DND-41 (cell line): ENCODE measurements around the gene FAM83D.

Experiments used
- ATAC-seq: fragments of 200-7000 bp; cut with Tn5 transposase; 3 replicates; pipeline ENCODE4 v1.9.1; 2021; ENCODE audit warnings: low read depth; ENCODE audit not compliant: insufficient read depth
- DNase-seq: peaks from one replicate; pipeline ENCODE4 v3.0.0-alpha.2; 2020
- H2AFZ ChIP-seq: 2 replicates; pipeline ENCODE4 v1.6.0; 2012; ENCODE audit warnings: low read depth, low read length
- H3K27ac ChIP-seq: 2 replicates; pipeline ENCODE4 v1.5.1; 2012; ENCODE audit warnings: low read length, inconsistent platforms
- H3K27me3 ChIP-seq: fragments of 200-600 bp; sonication (generic); 2 replicates; pipeline ENCODE4 v1.6.0; 2012; ENCODE audit warnings: low read length, mild to moderate bottlenecking, inconsistent platforms; ENCODE audit not compliant: insufficient read depth, poor library complexity
- H3K36me3 ChIP-seq: 2 replicates; pipeline ENCODE4 v1.5.1; 2012; ENCODE audit warnings: low read length, inconsistent platforms; ENCODE audit not compliant: insufficient read depth
- H3K4me1 ChIP-seq: 2 replicates; pipeline ENCODE4 v1.5.1; 2012; ENCODE audit warnings: mild to moderate bottlenecking, low read length; ENCODE audit not compliant: insufficient read depth
- H3K4me2 ChIP-seq: 2 replicates; pipeline ENCODE4 v1.6.0; 2012; ENCODE audit warnings: mild to moderate bottlenecking, moderate library complexity, low read length, inconsistent platforms; ENCODE audit not compliant: insufficient read depth
- H3K4me3 ChIP-seq, 2 experiments: fragments of 200-600 bp in 1 of 2; shearing (Covaris generic) in 1 of 2; 2 replicates each; pipeline ENCODE4 v1.5.1; 2012 to 2016; ENCODE audit warnings: inconsistent platforms in 2 of 2, low read length in 2 of 2, mild to moderate bottlenecking in 2 of 2, low read depth in 1 of 2, moderate library complexity in 1 of 2
- H3K79me2 ChIP-seq: 2 replicates; pipeline ENCODE4 v1.6.0; 2012; ENCODE audit warnings: low read length, inconsistent platforms; ENCODE audit not compliant: insufficient read depth
- H3K9ac ChIP-seq: 2 replicates; pipeline ENCODE4 v1.6.0; 2012; ENCODE audit warnings: low read depth, mild to moderate bottlenecking, inconsistent platforms, low read length, moderate library complexity
- H3K9me3 ChIP-seq: 2 replicates; pipeline ENCODE4 v1.5.1; 2012; ENCODE audit warnings: low read length, moderate library complexity, mild to moderate bottlenecking, inconsistent platforms; ENCODE audit not compliant: insufficient read depth, severe bottlenecking
- H4K20me1 ChIP-seq: 2 replicates; pipeline ENCODE4 v1.6.0; 2012; ENCODE audit warnings: low read length; ENCODE audit not compliant: insufficient read depth
- CTCF ChIP-seq: IDR thresholded peaks from 2 replicates; pipeline ENCODE4 v1.5.1; 2012; ENCODE audit warnings: borderline replicate concordance, low read length, moderate library complexity, mild to moderate bottlenecking; ENCODE audit not compliant: poor library complexity, severe bottlenecking; ENCODE audit errors: extremely low read depth
- EZH2 ChIP-seq: IDR thresholded peaks from 3 replicates; pipeline ENCODE4 v1.6.1; 2012; ENCODE audit warnings: borderline replicate concordance, low read depth, mild to moderate bottlenecking, moderate library complexity, low read length, inconsistent platforms; ENCODE audit not compliant: severe bottlenecking

The FAM83D gene

GRCh38 chr20:38920411-38920810, 5.8 kb upstream of the FAM83D start:
- Histone ChIP-seq H3K79me2 (no peaks in the 10 kb centered on the region), H4K20me1 (no peaks in the 10 kb centered on the region), H3K27me3 (no peaks in the 10 kb centered on the region), H3K36me3 (no peaks in the 10 kb centered on the region), H3K27ac (no peak overlapping the region), H3K4me3 (no peak overlapping the region), H3K9ac (no peak overlapping the region), H2AFZ (no peak overlapping the region), H3K9me3 (no peaks in the 10 kb centered on the region), H3K4me1 (no peaks in the 10 kb centered on the region), H3K4me2 (no peak overlapping the region)
- DNase-seq (no peak), ATAC-seq (no peak)
- TF ChIP-seq CTCF (no peak), EZH2 (no peak)

- Histone ChIP-seq H3K27me3 (no peaks in the 10 kb centered on the region), H3K9ac (no peak overlapping the region), H3K27ac (no peak overlapping the region), H3K79me2 (no peaks in the 10 kb centered on the region), H3K4me3 (no peak overlapping the region), H3K4me1 (peaks cover 3% of the 10 kb centered on the region), H3K36me3 (no peaks in the 10 kb centered on the region), H2AFZ (no peak overlapping the region), H3K9me3 (no peaks in the 10 kb centered on the region), H3K4me2 (no peak overlapping the region), H4K20me1 (no peaks in the 10 kb centered on the region)
- no peak for TF ChIP-seq CTCF
- TF ChIP-seq EZH2 = no peak
- ATAC-seq = no peak
- no peak for DNase-seq
These were observed 5.4 kb upstream of the FAM83D start for GRCh38 chr20:38920851-38921250.

GRCh38 chr20:38924718-38925117, 1.5 kb upstream of the FAM83D start:
- Histone ChIP-seq H3K4me1 (peaks cover 29% of the 10 kb centered on the region), H3K27me3 (no peaks in the 10 kb centered on the region), H3K36me3 (peaks cover 26% of the 10 kb centered on the region), H3K4me2 (no peak overlapping the region), H3K9me3 (no peaks in the 10 kb centered on the region), H3K9ac (no peak overlapping the region), H3K79me2 (peaks cover 36% of the 10 kb centered on the region), H2AFZ (no peak overlapping the region), H3K4me3 (no peak overlapping the region), H3K27ac (no peak overlapping the region), H4K20me1 (peaks cover 20% of the 10 kb centered on the region)
- TF ChIP-seq EZH2 (no peak), CTCF (no peak)
- no peak for ATAC-seq
- DNase-seq = no peak
